Lower lobe of right lung (tissue), 2 donors: ENCODE data around the gene SPEM3. TPM values are rescaled to one million over a fixed set of nuclear protein-coding genes. Genes with fewer than 3 reads are reported as not detected.
"Not testable (repeated sequence)": the region's sequence is repeated elsewhere in the genome, so short reads cannot be mapped to it uniquely, and the experiment has no call there.

ENCODE experiments used
- ATAC-seq, 2 donors: fragments of 200-7000 bp; cut with Tn5 transposase; one replicate each; pipeline ENCODE4 v1.9.1; 2020 to 2022; ENCODE audit warnings: mild to moderate bottlenecking in 2 of 2, moderate library complexity in 2 of 2
- DNase-seq: peaks from one replicate; pipeline ENCODE4 v3.0.0-alpha.2; 2020
- H3K27ac ChIP-seq: fragments of 200-600 bp; one replicate; pipeline ENCODE4 v1.8.0; 2022
- H3K27me3 ChIP-seq: fragments of 200-600 bp; one replicate; pipeline ENCODE4 v1.8.0; 2022; ENCODE audit warnings: low read depth
- H3K36me3 ChIP-seq: fragments of 200-600 bp; one replicate; pipeline ENCODE4 v1.8.0; 2022; ENCODE audit warnings: mild to moderate bottlenecking
- H3K4me1 ChIP-seq: fragments of 200-600 bp; one replicate; pipeline ENCODE4 v1.8.0; 2022
- H3K4me3 ChIP-seq: fragments of 200-600 bp; one replicate; pipeline ENCODE4 v1.8.0; 2022; ENCODE audit warnings: mild to moderate bottlenecking
- H3K9me3 ChIP-seq: fragments of 200-600 bp; one replicate; pipeline ENCODE4 v1.8.0; 2022
- CTCF ChIP-seq: fragments of 200-600 bp; IDR thresholded peaks from one replicate; pipeline ENCODE4 v1.8.0; 2022; ENCODE audit warnings: antibody characterized with exemption, mild to moderate bottlenecking
- intact Hi-C: fragments of 100-400 bp; cut with DNase I; formaldehyde crosslinking; loops from one replicate; pipeline ENCODE4 v1.11.0; 2022
- total RNA-seq: library from RNA; stranded (reverse); fragmentation: NEBNext Ultra II Directional; extraction: Animal tissue kit (Norgen Biotek cat#: 25700); gene quantifications from one replicate; pipeline ENCODE4 v1.2.1, GENCODE V29; 2021
- donor health status: DM: no; HTN: yes; CAD: no; lungs with severe emphysema.

The SPEM3 gene
- total RNA-seq, 1 donor from 2014 or later = not detected

GRCh38 chr17:7479213-7480088 is 50.8 kb downstream of the SPEM3 start, which contains the start of gene ZBTB4:
ZBTB4 (minus strand) TSS chr17:7479631; CDS start chr17:7466801, 12,830 bp downstream.
- DNase-seq = peak; percentile 76
- H3K4me1 ChIP-seq = peaks cover 52% of the 10 kb centered on the region
- intact Hi-C loops = no loop called here
- peak within 1 kb of the TSS; percentile 86 for H3K4me3 ChIP-seq
- ATAC-seq = peak; percentile 16 to 30
- no peaks in the 10 kb centered on the region for H3K36me3 ChIP-seq
- H3K27me3 ChIP-seq = no peaks in the 10 kb centered on the region
- no peaks in the 10 kb centered on the region for H3K9me3 ChIP-seq
- TF ChIP-seq CTCF = no peak
- peak within 1 kb of the TSS; percentile 100 for H3K27ac ChIP-seq

DNA sequence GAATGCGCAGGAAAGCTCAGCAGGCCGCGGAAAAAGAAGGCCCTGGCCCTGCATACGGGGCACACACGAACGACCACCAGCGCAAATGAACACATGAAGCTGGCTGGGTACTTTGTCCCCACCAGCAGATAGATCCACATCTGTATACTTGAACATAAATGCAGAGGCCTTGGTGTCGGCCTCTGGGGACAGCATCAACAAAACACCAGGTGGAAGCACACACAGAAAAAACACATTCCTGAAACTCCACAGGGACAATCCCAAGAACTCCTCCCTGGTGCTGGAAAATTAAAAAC is 51.4 kb downstream of the SPEM3 start:
- intact Hi-C loops = no loop called here
- Histone ChIP-seq H3K4me3 (peak overlapping the region; percentile 86), H3K9me3 (no peaks in the 10 kb centered on the region), H3K27ac (peak overlapping the region; percentile 100), H3K36me3 (no peaks in the 10 kb centered on the region), H3K4me1 (peaks cover 48% of the 10 kb centered on the region), H3K27me3 (no peaks in the 10 kb centered on the region)
- ATAC-seq (no peak), DNase-seq (no peak)
- TF ChIP-seq CTCF = no peak

DNA sequence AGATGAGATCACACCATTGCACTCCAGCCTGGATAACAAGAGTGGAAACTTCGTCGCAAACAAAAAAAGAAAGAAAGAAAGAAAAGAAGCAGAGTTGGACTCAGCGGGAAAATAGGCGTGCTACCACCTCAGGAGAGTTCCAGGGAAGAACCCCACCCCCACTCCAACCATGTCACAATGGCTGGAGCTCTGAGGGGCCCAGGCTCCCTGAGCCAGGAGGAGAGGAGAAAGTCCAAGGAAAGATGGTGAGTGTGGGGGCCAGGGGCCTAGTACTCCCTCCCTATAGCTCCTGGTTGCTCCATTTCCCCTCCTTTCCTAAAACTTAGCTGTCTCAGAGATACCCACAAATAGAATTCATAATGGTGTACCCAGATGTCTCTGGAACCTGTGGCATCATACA is 52.6 kb downstream of the SPEM3 start, which contains the start of gene SLC35G6:
Gene SLC35G6, plus strand, starts transcription at position 172 of the 400 bp plus-strand sequence. Its CDS starts 71 bp downstream, at position 243.
- H3K27me3 ChIP-seq, intact Hi-C loops, H3K36me3 ChIP-seq, H3K9me3 ChIP-seq, ATAC-seq, DNase-seq: not testable (repeated sequence)
- Histone ChIP-seq H3K4me3 (peak within 1 kb of the TSS; percentile 86), H3K27ac (peak within 1 kb of the TSS; percentile 100), H3K4me1 (peaks cover 48% of the 10 kb centered on the region)

DNA sequence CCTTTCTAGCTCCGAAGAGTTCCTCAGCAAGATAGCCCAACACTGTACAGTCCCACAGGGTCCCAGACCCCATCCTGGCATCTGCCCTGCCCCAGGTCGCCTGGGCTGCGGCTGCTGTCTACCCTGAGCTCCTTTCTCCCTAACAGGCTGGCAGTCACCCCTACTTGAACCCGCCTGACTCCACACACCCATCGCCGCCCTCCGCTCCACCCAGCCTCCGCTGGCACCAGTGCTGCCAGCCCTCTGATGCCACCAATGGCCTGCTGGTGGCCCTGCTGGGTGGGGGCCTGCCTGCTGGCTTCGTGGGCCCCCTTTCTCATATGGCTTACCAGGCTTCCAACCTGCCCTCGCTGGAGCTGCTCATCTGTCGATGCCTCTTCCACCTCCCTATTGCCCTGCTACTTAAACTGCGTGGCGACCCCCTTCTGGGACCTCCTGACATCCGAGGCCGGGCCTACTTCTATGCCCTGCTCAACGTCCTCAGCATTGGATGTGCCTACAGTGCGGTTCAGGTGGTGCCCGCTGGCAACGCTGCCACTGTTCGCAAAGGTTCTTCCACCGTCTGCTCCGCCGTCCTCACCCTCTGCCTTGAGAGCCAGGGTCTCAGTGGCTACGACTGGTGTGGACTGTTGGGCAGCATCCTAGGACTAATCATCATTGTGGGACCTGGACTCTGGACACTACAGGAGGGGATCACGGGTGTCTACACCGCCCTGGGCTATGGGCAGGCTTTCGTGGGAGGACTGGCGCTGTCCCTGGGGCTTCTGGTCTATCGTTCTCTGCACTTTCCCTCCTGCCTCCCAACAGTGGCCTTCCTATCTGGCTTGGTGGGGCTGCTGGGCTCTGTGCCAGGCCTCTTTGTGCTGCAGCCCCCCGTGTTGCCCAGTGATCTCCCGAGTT is 53.4 kb downstream of the SPEM3 start:
- H3K27me3 ChIP-seq, ATAC-seq, H3K9me3 ChIP-seq, H3K4me3 ChIP-seq, DNase-seq, H3K36me3 ChIP-seq, intact Hi-C loops: not testable (repeated sequence)
- peak overlapping the region; percentile 100 for H3K27ac ChIP-seq
- peaks cover 48% of the 10 kb centered on the region for H3K4me1 ChIP-seq

Other genes with a start within 250 kb of the SPEM3 start
- gene ASGR1, start 249.5 kb upstream of the SPEM3 start, total RNA-seq = 5.1 TPM
- gene DLG4, start 209.0 kb upstream of the SPEM3 start, total RNA-seq = 29.3 TPM
- gene ACADVL, start 208.9 kb upstream of the SPEM3 start, total RNA-seq = 576 TPM
- 46.4 TPM for gene DVL2, start 194.3 kb upstream of the SPEM3 start, total RNA-seq
- gene PHF23, start 189.4 kb upstream of the SPEM3 start, total RNA-seq = 33.9 TPM
- gene GABARAP, start 186.4 kb upstream of the SPEM3 start, total RNA-seq = 587 TPM
- 140 TPM for gene CTDNEP1, start 177.1 kb upstream of the SPEM3 start, total RNA-seq
- 33.2 TPM for gene ELP5, start 176.6 kb upstream of the SPEM3 start, total RNA-seq
- 98.7 TPM for gene CLDN7, start 166.4 kb upstream of the SPEM3 start, total RNA-seq
- gene SLC2A4, start 147.1 kb upstream of the SPEM3 start, total RNA-seq = 1.1 TPM
- gene YBX2, start 134.2 kb upstream of the SPEM3 start, total RNA-seq = 0.41 TPM
- 216 TPM for gene EIF5A, start 121.2 kb upstream of the SPEM3 start, total RNA-seq
- 66.6 TPM for gene GPS2, start 113.5 kb upstream of the SPEM3 start, total RNA-seq
- 35.2 TPM for gene NEURL4, start 99.5 kb upstream of the SPEM3 start, total RNA-seq
- 26.5 TPM for gene ACAP1, start 92.3 kb upstream of the SPEM3 start, total RNA-seq
- gene KCTD11, start 76.7 kb upstream of the SPEM3 start, total RNA-seq = 11.0 TPM
- gene TMEM95, start 73.7 kb upstream of the SPEM3 start, total RNA-seq = not detected
- gene TNK1, start 47.8 kb upstream of the SPEM3 start, total RNA-seq = 4.1 TPM
- 27.1 TPM for gene PLSCR3, start 34.3 kb upstream of the SPEM3 start, total RNA-seq
- 51.2 TPM for gene TMEM256, start 24.8 kb upstream of the SPEM3 start, total RNA-seq
- 9.5 TPM for gene NLGN2, start 21.0 kb upstream of the SPEM3 start, total RNA-seq
- not detected for gene SPEM1, start 8.5 kb upstream of the SPEM3 start, total RNA-seq
- not detected for gene SPEM2, start 3.2 kb upstream of the SPEM3 start, total RNA-seq
- 8.1 TPM for gene TMEM102, start 6.6 kb downstream of the SPEM3 start, total RNA-seq
- 1.2 TPM for gene FGF11, start 10.7 kb downstream of the SPEM3 start, total RNA-seq
- 8.4 TPM for gene CHRNB1, start 16.2 kb downstream of the SPEM3 start, total RNA-seq
- 79.0 TPM for gene ZBTB4, start 50.8 kb downstream of the SPEM3 start, total RNA-seq
- not detected for gene SLC35G6, start 52.6 kb downstream of the SPEM3 start, total RNA-seq
- gene POLR2A, start 55.5 kb downstream of the SPEM3 start, total RNA-seq = 101 TPM
- gene TNFSF12, start 120.2 kb downstream of the SPEM3 start, total RNA-seq = 91.3 TPM
- 161 TPM for gene TNFSF13, start 129.9 kb downstream of the SPEM3 start, total RNA-seq
- gene SENP3, start 133.1 kb downstream of the SPEM3 start, total RNA-seq = 87.0 TPM
- 667 TPM for gene CD68, start 150.8 kb downstream of the SPEM3 start, total RNA-seq
- gene MPDU1, start 155.0 kb downstream of the SPEM3 start, total RNA-seq = 55.3 TPM
- gene SOX15, start 161.2 kb downstream of the SPEM3 start, total RNA-seq = 0.47 TPM
- 36.0 TPM for gene FXR2, start 186.0 kb downstream of the SPEM3 start, total RNA-seq
- gene SAT2, start 199.0 kb downstream of the SPEM3 start, total RNA-seq = 86.3 TPM
- gene SHBG, start 201.3 kb downstream of the SPEM3 start, total RNA-seq = not detected
- 3.1 TPM for gene ATP1B2, start 222.1 kb downstream of the SPEM3 start, total RNA-seq